ENCODE results near the gene TBX18.

TBX18 gene

GRCh38 chr6:84749181-84749580 is 15.2 kb downstream of the TBX18 start:
- DNase-seq (ENCODE audit: low read depth in 1 of 2, low spot score in 1 of 2): no peak

- DNase-seq (ENCODE audit: low read depth in 1 of 2, low spot score in 1 of 2): no peak
Measured at GRCh38 chr6:84748376-84748775, 16.0 kb downstream of the TBX18 start.

- no peak for DNase-seq (ENCODE audit: low read depth in 1 of 2, low spot score in 1 of 2)
Measured at GRCh38 chr6:84743616-84744015, 20.8 kb downstream of the TBX18 start.

- no peak for DNase-seq (ENCODE audit: low read depth in 1 of 2, low spot score in 1 of 2)
Measured at GRCh38 chr6:84740385-84740784, 24.0 kb downstream of the TBX18 start.

- DNase-seq (ENCODE audit: low read depth in 1 of 2, low spot score in 1 of 2): no peak
Measured at GRCh38 chr6:84739866-84740208, 24.6 kb downstream of the TBX18 start.

- no peak for DNase-seq (ENCODE audit: low read depth in 1 of 2, low spot score in 1 of 2)
Measured at GRCh38 chr6:84738996-84739865, 25.2 kb downstream of the TBX18 start.

- DNase-seq (ENCODE audit: low read depth in 1 of 2, low spot score in 1 of 2): no peak
Measured at GRCh38 chr6:84733889-84734288, 30.5 kb downstream of the TBX18 start.

- no peak for DNase-seq (ENCODE audit: low read depth in 1 of 2, low spot score in 1 of 2)
Measured at GRCh38 chr6:84731901-84732300, 32.5 kb downstream of the TBX18 start.

GRCh38 chr6:84731401-84731800 is 33.0 kb downstream of the TBX18 start:
- DNase-seq (ENCODE audit: low read depth in 1 of 2, low spot score in 1 of 2): no peak

- DNase-seq (ENCODE audit: low read depth in 1 of 2, low spot score in 1 of 2): no peak
Measured at GRCh38 chr6:84728602-84729001, 35.8 kb downstream of the TBX18 start.

GRCh38 chr6:84719152-84719551 is 45.2 kb downstream of the TBX18 start:
- no peak for DNase-seq (ENCODE audit: low read depth in 1 of 2, low spot score in 1 of 2)

- no peak for DNase-seq (ENCODE audit: low read depth in 1 of 2, low spot score in 1 of 2)
Measured at GRCh38 chr6:84718038-84718955, 46.1 kb downstream of the TBX18 start.

- no peak for DNase-seq (ENCODE audit: low read depth in 1 of 2, low spot score in 1 of 2)
Measured at GRCh38 chr6:84709121-84709520, 55.3 kb downstream of the TBX18 start.

GRCh38 chr6:84707171-84707570 is 57.2 kb downstream of the TBX18 start:
- DNase-seq (ENCODE audit: low read depth in 1 of 2, low spot score in 1 of 2): no peak

- no peak for DNase-seq (ENCODE audit: low read depth in 1 of 2, low spot score in 1 of 2)
Measured at GRCh38 chr6:84696166-84696565, 68.2 kb downstream of the TBX18 start.

- DNase-seq (ENCODE audit: low read depth in 1 of 2, low spot score in 1 of 2): no peak
Measured at GRCh38 chr6:84691978-84692623, 72.3 kb downstream of the TBX18 start.

- DNase-seq (ENCODE audit: low read depth in 1 of 2, low spot score in 1 of 2): no peak
Measured at GRCh38 chr6:84688141-84688873, 76.1 kb downstream of the TBX18 start.

GRCh38 chr6:84687431-84687830 is 77.0 kb downstream of the TBX18 start:
- no peak for DNase-seq (ENCODE audit: low read depth in 1 of 2, low spot score in 1 of 2)

- no peak for DNase-seq (ENCODE audit: low read depth in 1 of 2, low spot score in 1 of 2)
Measured at GRCh38 chr6:84685983-84686584, 78.3 kb downstream of the TBX18 start.

- no peak for DNase-seq (ENCODE audit: low read depth in 1 of 2, low spot score in 1 of 2)
Measured at GRCh38 chr6:84681693-84682326, 82.6 kb downstream of the TBX18 start.
